CD4-positive, alpha-beta T cell treated with Interleukin-10 for 1 hour (primary cell): Measurements from ENCODE around the gene CFHR5.
"Not testable (repeated sequence)": the region's sequence is repeated elsewhere in the genome, so short reads cannot be mapped to it uniquely, and the experiment has no call there.

Experiments
- DNase-seq: peaks from one replicate; pipeline ENCODE4 v3.0.0-alpha.2; 2020

CFHR5 gene

GRCh38 chr1:196977278-196977677 is at the start of gene CFHR5:
Gene CFHR5 (plus strand): TSS chr1:196977556. CDS start chr1:196977665, 109 bp downstream.
- DNase-seq, result no peak

GRCh38 chr1:196932853-196933252 is 44.5 kb upstream of the CFHR5 start:
- DNase-seq, result not testable (repeated sequence)

- no peak for DNase-seq
Measured at GRCh38 chr1:196933531-196934189, 43.7 kb upstream of the CFHR5 start.

- not testable (repeated sequence) for DNase-seq
Measured at GRCh38 chr1:196941474-196941873, 35.9 kb upstream of the CFHR5 start.

- not testable (repeated sequence) for DNase-seq
Measured at GRCh38 chr1:196943568-196943967, 33.8 kb upstream of the CFHR5 start, which contains the start of gene CFHR2. Gene CFHR2 (plus strand): TSS chr1:196943738. CDS start chr1:196943881, 143 bp downstream.

- DNase-seq, result no peak
Measured at GRCh38 chr1:196951711-196952394, 25.5 kb upstream of the CFHR5 start.

- no peak for DNase-seq
Measured at GRCh38 chr1:196954778-196955177, 22.6 kb upstream of the CFHR5 start.

GRCh38 chr1:196955926-196956325 is 21.4 kb upstream of the CFHR5 start:
- no peak for DNase-seq

GRCh38 chr1:196960854-196961253 is 16.5 kb upstream of the CFHR5 start:
- no peak for DNase-seq

- no peak for DNase-seq
Measured at GRCh38 chr1:196970182-196970581, 7.2 kb upstream of the CFHR5 start.

- no peak for DNase-seq
Measured at GRCh38 chr1:196976278-196976677, 1.1 kb upstream of the CFHR5 start.

- DNase-seq, result no peak
Measured at GRCh38 chr1:196980859-196981258, 3.5 kb downstream of the CFHR5 start.

- DNase-seq, result not testable (repeated sequence)
Measured at GRCh38 chr1:196982247-196982646, 4.9 kb downstream of the CFHR5 start.

- not testable (repeated sequence) for DNase-seq
Measured at GRCh38 chr1:196991919-196992651, 14.7 kb downstream of the CFHR5 start.

GRCh38 chr1:196993916-196994315 is 16.6 kb downstream of the CFHR5 start:
- DNase-seq, result no peak

- DNase-seq, result no peak
Measured at GRCh38 chr1:196997423-196997822, 20.1 kb downstream of the CFHR5 start.

GRCh38 chr1:197001828-197002227 is 24.5 kb downstream of the CFHR5 start:
- DNase-seq, result no peak

GRCh38 chr1:197003132-197003531 is 25.8 kb downstream of the CFHR5 start:
- no peak for DNase-seq

GRCh38 chr1:197008861-197009260 is 31.5 kb downstream of the CFHR5 start:
- no peak for DNase-seq

- no peak for DNase-seq
Measured at GRCh38 chr1:197011614-197012013, 34.3 kb downstream of the CFHR5 start.

GRCh38 chr1:197013234-197013633 is 35.9 kb downstream of the CFHR5 start:
- DNase-seq, result no peak

- no peak for DNase-seq
Measured at GRCh38 chr1:197016751-197017150, 39.4 kb downstream of the CFHR5 start.

GRCh38 chr1:197017558-197018146 is 40.3 kb downstream of the CFHR5 start:
- DNase-seq, result no peak
